ENCODE results near the gene TEAD1. TPM values are rescaled to one million over a fixed set of nuclear protein-coding genes. Genes with fewer than 3 reads are reported as not detected.

TEAD1 gene
- total RNA-seq, 1 experiment from 2014 or later, result 106 TPM

- peaks cover 12% of the 10 kb centered on the region for H3K4me1 ChIP-seq (replicated peaks; ENCODE audit: insufficient read depth)
- intact Hi-C loops (cut with micrococcal nuclease; ENCODE audit: unreplicated experiment), result no loop called here
- TF ChIP-seq EZH2 (IDR thresholded peaks at IDR 0.05; ENCODE audit: low read depth) (no peak), CTCF (conservative IDR thresholded peaks at IDR 0.05) (no peak)
- H3K27ac ChIP-seq, result no peak overlapping the region
- no TSS peak for BruUV-seq (replicated peaks)
- no peaks in the 10 kb centered on the region for H3F3A ChIP-seq (ENCODE audit: insufficient read depth, low read depth)
- POLR2A ChIA-PET (ENCODE audit: unreplicated experiment), result no interaction called here
- H3K36me3 ChIP-seq (ENCODE audit: low read depth), result 0 out of 2 replicates have a peak, but pooled peaks cover 5% of the 10 kb centered on the region
- no peaks in the 10 kb centered on the region for H4K20me1 ChIP-seq (ENCODE audit: insufficient read depth)
- H3K4me2 ChIP-seq, result no peak overlapping the region
- CTCF ChIA-PET, result no interaction called here
- no peak overlapping the region for H3K4me3 ChIP-seq
- H3K9me2 ChIP-seq (ENCODE audit: insufficient read depth), result no peaks in the 10 kb centered on the region
- no peak overlapping the region for H2AFZ ChIP-seq
- H3K27me3 ChIP-seq (ENCODE audit: insufficient read depth, low read depth), result no peaks in the 10 kb centered on the region
- DNase-seq, result no peak
- H3K9me3 ChIP-seq (ENCODE audit: insufficient read depth, low read depth), result no peaks in the 10 kb centered on the region
- H3K79me2 ChIP-seq (ENCODE audit: low read depth), result peaks cover 89% of the 10 kb centered on the region
Measured at GRCh38 chr11:12712132-12712531, 37.9 kb downstream of the TEAD1 start.

- POLR2A ChIA-PET (ENCODE audit: unreplicated experiment), result interaction anchor here (0.8 kb wide), 1 partner anchor 188 kb away, joined by 7 read pairs; no protein-coding TSS in a partner anchor
- TF ChIP-seq EZH2 (IDR thresholded peaks at IDR 0.05; ENCODE audit: low read depth) (no peak), CTCF (conservative IDR thresholded peaks at IDR 0.05) (no peak)
Measured at GRCh38 chr11:12715131-12715530, 40.9 kb downstream of the TEAD1 start.

GRCh38 chr11:12715941-12716340 is 41.7 kb downstream of the TEAD1 start:
- Histone ChIP-seq H3K4me2 (no peak overlapping the region), H3F3A (ENCODE audit: insufficient read depth, low read depth) (0 out of 2 replicates have a peak, but pooled peaks cover 4% of the 10 kb centered on the region), H3K27ac (no peak overlapping the region), H3K36me3 (ENCODE audit: low read depth) (no peaks in the 10 kb centered on the region), H3K9me2 (ENCODE audit: insufficient read depth) (no peaks in the 10 kb centered on the region), H3K9me3 (ENCODE audit: insufficient read depth, low read depth) (no peaks in the 10 kb centered on the region), H4K20me1 (ENCODE audit: insufficient read depth) (no peaks in the 10 kb centered on the region), H3K4me1 (replicated peaks; ENCODE audit: insufficient read depth) (peaks cover 16% of the 10 kb centered on the region), H3K79me2 (ENCODE audit: low read depth) (peaks cover 87% of the 10 kb centered on the region), H3K4me3 (no peak overlapping the region), H3K27me3 (ENCODE audit: insufficient read depth, low read depth) (no peaks in the 10 kb centered on the region), H2AFZ (no peak overlapping the region)
- POLR2A ChIA-PET (ENCODE audit: unreplicated experiment), result no interaction called here
- intact Hi-C loops (cut with micrococcal nuclease; ENCODE audit: unreplicated experiment), result no loop called here
- CTCF ChIA-PET, result no interaction called here
- TF ChIP-seq EZH2 (IDR thresholded peaks at IDR 0.05; ENCODE audit: low read depth) (no peak), CTCF (conservative IDR thresholded peaks at IDR 0.05) (no peak)
- BruUV-seq (replicated peaks), result no TSS peak
- DNase-seq, result no peak

More at GRCh38 chr11:12715131-12715530, 40.9 kb downstream of the TEAD1 start:
- CTCF ChIA-PET, result no interaction called here
- H3K4me3 ChIP-seq, result no peak overlapping the region
- H2AFZ ChIP-seq, result no peak overlapping the region
- no peaks in the 10 kb centered on the region for H3K27me3 ChIP-seq (ENCODE audit: insufficient read depth, low read depth)
- BruUV-seq (replicated peaks), result no TSS peak
- H3K9me2 ChIP-seq (ENCODE audit: insufficient read depth), result no peaks in the 10 kb centered on the region
- peaks cover 87% of the 10 kb centered on the region for H3K79me2 ChIP-seq (ENCODE audit: low read depth)
- peaks cover 8% of the 10 kb centered on the region for H3K4me1 ChIP-seq (replicated peaks; ENCODE audit: insufficient read depth)
- intact Hi-C loops (cut with micrococcal nuclease; ENCODE audit: unreplicated experiment), result no loop called here
- H3K9me3 ChIP-seq (ENCODE audit: insufficient read depth, low read depth), result no peaks in the 10 kb centered on the region
- no peak overlapping the region for H3K4me2 ChIP-seq
- H3K36me3 ChIP-seq (ENCODE audit: low read depth), result no peaks in the 10 kb centered on the region
- DNase-seq, result no peak
- H4K20me1 ChIP-seq (ENCODE audit: insufficient read depth), result no peaks in the 10 kb centered on the region
- H3F3A ChIP-seq (ENCODE audit: insufficient read depth, low read depth), result no peaks in the 10 kb centered on the region
- H3K27ac ChIP-seq, result no peak overlapping the region
